IMR-90 (cell line): ENCODE data around the gene ASS1. TPM values are rescaled to one million over a fixed set of nuclear protein-coding genes. Genes with fewer than 3 reads are reported as not detected.

Source experiments
- ATAC-seq: fragments of 200-7000 bp; cut with Tn5 transposase; 2 replicates; pipeline ENCODE4 v1.9.1; 2020; ENCODE audit warnings: low read depth, mild to moderate bottlenecking, moderate library complexity
- BruUV-seq: library from RNA; stranded (reverse); fragments of 400-500 nt; replicated peaks from 2 replicates; lab custom pipeline; 2021; lab: Mats Ljungman, UMichigan
- CTCF ChIA-PET: fragments of 300-600 bp; formaldehyde crosslinking; extraction: SDS; loops from one replicate; lab custom pipeline; 2021; ENCODE audit warnings: antibody characterized with exemption; lab: Yijun Ruan, JAX
- POLR2A ChIA-PET: fragments of 300-600 bp; sonication (Branson Sonifier 250); formaldehyde crosslinking; loops from one replicate; lab custom pipeline; 2022; ENCODE audit warnings: antibody characterized with exemption; ENCODE audit not compliant: unreplicated experiment; lab: Charles Lee
- DNase-seq: peaks from one replicate; pipeline ENCODE4 v3.0.0; 2013
- H2AFZ ChIP-seq: replicated peaks from 2 replicates; pipeline ENCODE3; 2013; ENCODE audit warnings: low read length, mild to moderate bottlenecking; ENCODE audit not compliant: poor library complexity
- H2AK5ac ChIP-seq: 2 replicates; pipeline ENCODE4 v1.6.1; 2013; ENCODE audit warnings: low read depth, low read length, inconsistent platforms
- H2AK9ac ChIP-seq: replicated peaks from 2 replicates; pipeline ENCODE3; 2013; ENCODE audit warnings: mild to moderate bottlenecking, low read depth, low read length, moderate library complexity; ENCODE audit not compliant: poor library complexity
- H2BK120ac ChIP-seq: 2 replicates; pipeline ENCODE4 v1.6.1; 2013; ENCODE audit warnings: low read depth, low read length, inconsistent platforms
- H2BK15ac ChIP-seq: 3 replicates; pipeline ENCODE4 v1.6.1; 2013; ENCODE audit warnings: low read depth, low read length, inconsistent platforms
- H2BK20ac ChIP-seq: 2 replicates; pipeline ENCODE4 v1.6.1; 2013; ENCODE audit warnings: low read depth, mild to moderate bottlenecking, inconsistent platforms, low read length, moderate library complexity
- H2BK5ac ChIP-seq: 2 replicates; pipeline ENCODE4 v1.6.1; 2013; ENCODE audit warnings: mild to moderate bottlenecking, low read depth, low read length, inconsistent platforms; ENCODE audit not compliant: poor library complexity, severe bottlenecking
- H3K14ac ChIP-seq: replicated peaks from 2 replicates; pipeline ENCODE4 v1.6.1; 2013; ENCODE audit warnings: low read depth, low read length, inconsistent platforms
- H3K18ac ChIP-seq: 2 replicates; pipeline ENCODE4 v1.6.1; 2013; ENCODE audit warnings: low read depth, low read length, control low read depth
- H3K23ac ChIP-seq: 2 replicates; pipeline ENCODE4 v1.6.1; 2013; ENCODE audit warnings: low read depth, low read length, inconsistent platforms
- H3K27ac ChIP-seq: 2 replicates; pipeline ENCODE4 v1.5.1; 2013; ENCODE audit warnings: mild to moderate bottlenecking, control low read depth, low read length; ENCODE audit not compliant: insufficient read depth
- H3K27me3 ChIP-seq: 2 replicates; pipeline ENCODE4 v1.6.1; 2013; ENCODE audit warnings: low read length; ENCODE audit not compliant: control insufficient read depth, insufficient read depth
- H3K36me3 ChIP-seq: 2 replicates; pipeline ENCODE4 v1.6.1; 2013; ENCODE audit warnings: low read length, mixed read lengths; ENCODE audit not compliant: control insufficient read depth, insufficient read depth
- H3K4ac ChIP-seq: 2 replicates; pipeline ENCODE4 v1.6.1; 2013; ENCODE audit warnings: low read depth, low read length, inconsistent platforms
- H3K4me1 ChIP-seq: 2 replicates; pipeline ENCODE4 v1.6.1; 2013; ENCODE audit warnings: low read length, mixed read lengths; ENCODE audit not compliant: control insufficient read depth, insufficient read depth
- H3K4me2 ChIP-seq: 2 replicates; pipeline ENCODE4 v1.6.1; 2013; ENCODE audit warnings: low read depth, mild to moderate bottlenecking, control low read depth, low read length, moderate library complexity
- H3K4me3 ChIP-seq: 2 replicates; pipeline ENCODE4 v1.5.1; 2013; ENCODE audit warnings: low read depth, mild to moderate bottlenecking, control low read depth, low read length, moderate library complexity; ENCODE audit not compliant: insufficient read depth
- H3K56ac ChIP-seq: 2 replicates; pipeline ENCODE4 v1.6.1; 2013; ENCODE audit warnings: low read length, inconsistent platforms; ENCODE audit not compliant: insufficient read depth; ENCODE audit errors: extremely low read depth
- H3K79me1 ChIP-seq, 2 experiments: 2 replicates each; pipeline ENCODE4 v1.6.1; 2013; ENCODE audit warnings: low read length in 2 of 2, inconsistent platforms in 1 of 2, low read depth in 1 of 2
- H3K9ac ChIP-seq: 2 replicates; pipeline ENCODE4 v1.6.1; 2013; ENCODE audit warnings: low read depth, low read length, control low read depth
- H3K9me1 ChIP-seq: 2 replicates; pipeline ENCODE4 v1.6.1; 2013; ENCODE audit warnings: low read length, inconsistent platforms; ENCODE audit not compliant: insufficient read depth
- H3K9me3 ChIP-seq: 2 replicates; pipeline ENCODE4 v1.6.1; 2013; ENCODE audit warnings: low read length; ENCODE audit not compliant: control insufficient read depth, insufficient read depth
- H4K20me1 ChIP-seq: 2 replicates; pipeline ENCODE4 v1.6.1; 2013; ENCODE audit warnings: low read length, inconsistent platforms; ENCODE audit not compliant: insufficient read depth
- H4K5ac ChIP-seq: 2 replicates; pipeline ENCODE4 v1.6.1; 2013; ENCODE audit warnings: mild to moderate bottlenecking, low read depth, low read length, control low read depth
- H4K8ac ChIP-seq, 2 experiments: 2 replicates each; pipeline ENCODE4 v1.6.1; 2013; ENCODE audit warnings: low read depth in 2 of 2, low read length in 2 of 2, control low read depth in 1 of 2, inconsistent platforms in 1 of 2
- H4K91ac ChIP-seq: 2 replicates; pipeline ENCODE4 v1.6.1; 2013; ENCODE audit warnings: low read depth, low read length, inconsistent platforms; ENCODE audit not compliant: insufficient read depth
- CEBPB ChIP-seq: IDR thresholded peaks from 2 replicates; pipeline ENCODE4 v1.6.1; 2012; ENCODE audit warnings: low read depth, low read length, improper control_type of control experiment
- RFX5 ChIP-seq: IDR thresholded peaks from 2 replicates; pipeline ENCODE4 v1.8.0; 2012; ENCODE audit warnings: low read depth, mild to moderate bottlenecking, low read length, moderate library complexity
- WGBS, 2 experiments: methylation state at CpG; one replicate each; pipeline versions ENCODE4 v1.1.5 to v1.1.7; 2013; ENCODE audit warnings: missing lambda C conversion rate in 2 of 2; ENCODE audit not compliant: insufficient read length in 1 of 2; ENCODE audit errors: extremely low coverage in 2 of 2; 5-methylcytosine and 5-hydroxymethylcytosine counted together
- dilution Hi-C: fragments of 300-500 bp; cut with HindIII; formaldehyde crosslinking; loops from one replicate; pipeline ENCODE4 v1.14.3; 2018; ENCODE audit warnings: low sequenced_read_pairs; ENCODE audit not compliant: unreplicated experiment
- in situ Hi-C: fragments of 300-500 bp; cut with MboI; formaldehyde crosslinking; loops from 3 replicates; pipeline ENCODE4 v1.14.3; 2019; ENCODE audit warnings: low sequenced_read_pairs, inconsistent platforms, mixed read lengths
- intact Hi-C: fragments of 100-400 bp; cut with micrococcal nuclease; formaldehyde crosslinking; loops from 2 replicates; pipeline ENCODE4 v1.10.0; 2022
- polyA plus RNA-seq, 3 experiments: library from polyadenylated mRNA; depleted of rRNA; stranded (reverse); fragments of >200 nt; gene quantifications; 2 replicates each; pipeline ENCODE4 v1.2.3, GENCODE V29; 2012; ENCODE audit warnings: low replicate concordance in 1 of 3
- total RNA-seq: library from RNA; depleted of rRNA; stranded (reverse); fragments of >200 nt; gene quantifications from 2 replicates; pipeline ENCODE4 v1.2.3, GENCODE V29; 2012

The ASS1 gene
- total and polyA plus RNA-seq, 2 of the 4 experiments (the other 2 are of a cell fraction) = 39.6 to 41.9 TPM

GRCh38 chr9:130513078-130513477 is 68.3 kb downstream of the ASS1 start:
- TF ChIP-seq CEBPB (no peak), RFX5 (no peak)
- dilution Hi-C loops = no loop called here
- H3K4me3 ChIP-seq = no peak overlapping the region
- no peak overlapping the region for H2BK20ac ChIP-seq
- no CpG with 5 or more reads among the region's 1 CpG for WGBS, 2 experiments
- in situ Hi-C loops = no loop called here
- H2AFZ ChIP-seq = no peak overlapping the region
- no peaks in the 10 kb centered on the region for H3K9me1 ChIP-seq
- no peak overlapping the region for H2BK120ac ChIP-seq
- H3K9me3 ChIP-seq = peaks cover 7% of the 10 kb centered on the region
- ATAC-seq (no peak), DNase-seq (no peak)
- H2AK9ac ChIP-seq = no peak overlapping the region
- no peak overlapping the region for H4K8ac ChIP-seq
- ChIA-PET POLR2A (no interaction called here), CTCF (no interaction called here)
- H3K27ac ChIP-seq = no peak overlapping the region
- H3K79me1 ChIP-seq = no peaks in the 10 kb centered on the region
- no peak overlapping the region for H3K4ac ChIP-seq
- BruUV-seq = no TSS peak
- H2BK5ac ChIP-seq = no peak overlapping the region
- H3K18ac ChIP-seq = no peak overlapping the region
- H4K5ac ChIP-seq = no peak overlapping the region
- no peak overlapping the region for H2AK5ac ChIP-seq
- H3K4me1 ChIP-seq = no peaks in the 10 kb centered on the region
- no peak overlapping the region for H3K9ac ChIP-seq
- no peak overlapping the region for H3K56ac ChIP-seq
- intact Hi-C loops = no loop called here
- no peak overlapping the region for H4K91ac ChIP-seq
- H3K23ac ChIP-seq = no peak overlapping the region
- H3K27me3 ChIP-seq = peaks cover 18% of the 10 kb centered on the region
- no peak overlapping the region for H2BK15ac ChIP-seq
- no peak overlapping the region for H3K4me2 ChIP-seq
- H3K36me3 ChIP-seq = no peaks in the 10 kb centered on the region
- no peaks in the 10 kb centered on the region for H4K20me1 ChIP-seq
- no peak overlapping the region for H3K14ac ChIP-seq
